VCaP (cell line): ENCODE data around the gene FOXP4.

Experiments
- H3K27ac ChIP-seq: fragments of 450-650 bp; 2 replicates; pipeline ENCODE4 v1.5.1; 2017
- TF ChIP-seq, protein P1 (sequence below): fragments of 450-650 bp; conservative IDR thresholded peaks from 2 replicates; pipeline ENCODE4 v1.5.1; 2017; ENCODE audit warnings: mild to moderate bottlenecking, moderate library complexity

The FOXP4 gene

DNA sequence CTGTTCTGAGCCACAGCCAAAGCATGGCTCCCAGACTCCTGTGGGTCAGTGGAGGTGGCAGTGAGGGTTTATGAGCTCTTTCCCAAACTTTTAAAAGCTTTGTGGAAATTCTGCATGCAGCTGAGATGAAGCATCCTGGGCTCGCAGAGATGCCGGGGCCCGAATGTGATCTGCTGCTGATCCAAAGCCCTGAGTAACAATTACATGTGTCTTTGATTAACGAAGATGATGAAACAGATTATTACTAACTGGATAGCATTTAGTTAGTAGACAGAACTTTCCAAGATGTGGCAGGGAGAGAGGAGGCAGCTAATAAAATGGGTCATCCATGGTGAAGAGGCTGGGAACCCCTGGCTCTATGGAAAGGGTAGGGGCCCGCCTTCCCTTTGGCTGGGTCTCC, 48.1 kb downstream of the FOXP4 start:
- no peak overlapping the region for H3K27ac ChIP-seq
- TF ChIP-seq, protein P1, sequence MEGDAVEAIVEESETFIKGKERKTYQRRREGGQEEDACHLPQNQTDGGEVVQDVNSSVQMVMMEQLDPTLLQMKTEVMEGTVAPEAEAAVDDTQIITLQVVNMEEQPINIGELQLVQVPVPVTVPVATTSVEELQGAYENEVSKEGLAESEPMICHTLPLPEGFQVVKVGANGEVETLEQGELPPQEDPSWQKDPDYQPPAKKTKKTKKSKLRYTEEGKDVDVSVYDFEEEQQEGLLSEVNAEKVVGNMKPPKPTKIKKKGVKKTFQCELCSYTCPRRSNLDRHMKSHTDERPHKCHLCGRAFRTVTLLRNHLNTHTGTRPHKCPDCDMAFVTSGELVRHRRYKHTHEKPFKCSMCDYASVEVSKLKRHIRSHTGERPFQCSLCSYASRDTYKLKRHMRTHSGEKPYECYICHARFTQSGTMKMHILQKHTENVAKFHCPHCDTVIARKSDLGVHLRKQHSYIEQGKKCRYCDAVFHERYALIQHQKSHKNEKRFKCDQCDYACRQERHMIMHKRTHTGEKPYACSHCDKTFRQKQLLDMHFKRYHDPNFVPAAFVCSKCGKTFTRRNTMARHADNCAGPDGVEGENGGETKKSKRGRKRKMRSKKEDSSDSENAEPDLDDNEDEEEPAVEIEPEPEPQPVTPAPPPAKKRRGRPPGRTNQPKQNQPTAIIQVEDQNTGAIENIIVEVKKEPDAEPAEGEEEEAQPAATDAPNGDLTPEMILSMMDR = no peak

DNA sequence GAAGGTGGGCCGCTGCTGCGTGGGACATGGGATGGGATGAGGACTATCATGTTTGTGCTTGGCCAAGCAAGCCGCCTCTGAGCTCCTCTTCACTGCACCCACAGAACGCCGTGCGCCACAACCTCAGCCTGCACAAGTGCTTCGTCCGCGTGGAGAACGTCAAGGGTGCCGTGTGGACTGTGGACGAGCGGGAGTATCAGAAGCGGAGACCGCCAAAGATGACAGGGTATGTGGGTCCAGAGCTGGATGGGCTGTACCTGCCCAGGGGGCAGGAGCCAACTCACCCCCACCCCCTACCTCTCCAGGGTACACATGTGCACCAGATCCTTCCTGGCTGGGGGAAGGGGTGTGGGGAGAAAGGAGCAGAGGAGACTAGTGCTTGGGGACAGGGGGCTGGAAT, 48.6 kb downstream of the FOXP4 start:
- TF ChIP-seq, protein P1 = no peak
- no peak overlapping the region for H3K27ac ChIP-seq

DNA sequence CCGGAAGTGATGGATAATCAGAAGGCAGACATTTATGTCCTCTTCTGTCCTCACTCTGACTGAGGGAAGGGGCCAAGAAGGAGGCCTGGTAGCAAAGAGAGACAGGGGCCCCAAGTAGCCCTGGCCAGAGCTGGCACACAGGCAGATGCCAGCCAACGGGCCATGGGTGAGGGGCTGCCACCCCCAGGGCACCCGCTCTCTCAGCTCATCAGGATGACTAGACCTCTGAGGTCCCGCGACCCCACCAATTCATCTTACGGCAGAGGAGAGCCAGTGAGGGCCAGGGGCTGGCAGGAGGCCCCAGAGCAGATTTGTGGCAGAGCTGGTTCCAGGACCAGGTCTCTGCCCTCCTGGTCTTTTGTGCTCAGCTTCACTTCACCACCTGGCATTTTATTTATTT, 49.0 kb downstream of the FOXP4 start:
- H3K27ac ChIP-seq = no peak overlapping the region
- TF ChIP-seq, protein P1 = no peak

DNA sequence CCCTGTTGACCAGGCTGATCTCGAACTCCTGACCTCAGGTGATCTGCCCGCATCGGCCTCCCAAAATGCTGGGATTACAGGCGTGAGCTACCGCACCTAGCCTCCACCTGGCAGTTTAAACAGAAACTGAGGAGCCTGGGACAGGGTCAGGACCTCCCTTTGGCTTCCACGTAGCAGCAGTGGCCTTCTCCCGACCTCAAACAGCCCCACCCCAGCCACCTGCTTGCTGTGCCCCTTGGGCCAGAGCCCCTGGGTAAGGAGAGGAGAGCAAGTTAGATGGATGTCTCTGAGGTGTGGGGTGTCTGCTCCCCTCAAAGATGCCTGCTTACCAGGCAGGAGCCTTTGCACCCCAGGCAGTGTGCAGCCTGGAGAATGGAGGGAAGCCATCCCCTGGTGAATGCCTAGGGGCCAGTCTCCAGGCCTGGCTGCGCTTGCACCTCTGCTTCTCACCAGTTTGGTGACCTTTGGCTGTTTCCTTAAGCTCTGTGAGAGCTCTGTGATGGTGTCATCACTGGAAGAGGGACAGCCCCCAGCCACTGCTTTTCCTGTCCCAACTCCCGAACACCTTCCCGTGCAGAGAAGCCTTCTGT, 50.0 kb downstream of the FOXP4 start:
- H3K27ac ChIP-seq = no peak overlapping the region
- TF ChIP-seq, protein P1 = no peak

DNA sequence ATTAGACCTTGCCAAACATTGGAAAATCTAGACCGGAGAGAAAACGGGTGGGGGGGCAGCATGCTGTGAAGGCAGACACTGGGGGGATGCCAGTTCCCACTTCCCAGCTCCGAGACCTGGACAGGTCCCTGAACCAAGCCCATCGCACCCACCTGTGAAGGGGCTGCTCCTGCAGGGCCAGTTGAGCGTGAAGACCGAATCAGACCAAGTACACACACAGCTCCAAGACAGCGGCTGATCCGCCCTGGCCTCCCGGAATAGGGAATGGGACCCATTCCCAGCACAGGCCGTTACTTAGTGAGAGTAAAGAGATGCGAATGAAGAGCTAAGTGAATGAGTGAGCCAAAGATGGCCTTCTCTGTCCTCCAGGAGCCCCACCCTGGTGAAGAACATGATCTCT, 50.6 kb downstream of the FOXP4 start:
- H3K27ac ChIP-seq = no peak overlapping the region
- TF ChIP-seq, protein P1 = no peak

DNA sequence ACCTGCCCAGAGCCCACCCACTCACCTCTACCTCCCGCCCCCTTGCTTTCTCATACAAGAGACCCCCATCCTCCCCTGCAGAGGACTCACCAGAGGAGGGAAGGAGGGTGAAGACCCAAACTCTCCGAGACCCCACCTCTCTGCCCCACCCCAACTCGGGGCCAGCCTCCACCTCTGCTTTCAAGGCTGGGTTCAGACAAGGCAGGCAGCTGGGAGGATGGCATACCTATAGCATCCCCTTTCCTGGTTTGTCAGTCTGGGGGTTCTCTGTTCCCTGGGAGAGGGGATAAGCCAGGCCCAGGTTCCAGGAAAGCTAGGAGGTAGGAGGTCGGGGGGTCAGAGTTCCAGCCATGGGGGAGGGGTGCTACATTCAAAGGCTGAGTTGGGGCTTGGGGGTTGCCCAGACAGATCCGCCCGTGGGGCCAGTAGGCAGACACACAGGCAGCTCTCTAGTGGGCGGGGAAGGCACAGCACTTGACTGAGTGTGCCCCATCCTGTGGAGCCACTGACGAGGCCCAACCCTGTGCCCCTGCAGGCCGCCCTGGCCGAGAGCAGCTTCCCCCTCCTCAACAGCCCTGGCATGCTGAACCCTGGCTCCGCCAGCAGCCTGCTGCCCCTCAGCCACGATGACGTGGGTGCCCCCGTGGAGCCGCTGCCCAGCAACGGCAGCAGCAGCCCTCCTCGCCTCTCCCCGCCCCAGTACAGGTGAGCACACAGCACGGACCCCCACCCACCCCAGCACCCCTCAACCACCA, 51.2 kb downstream of the FOXP4 start:
- H3K27ac ChIP-seq = no peak overlapping the region
- TF ChIP-seq, protein P1 = no peak

DNA sequence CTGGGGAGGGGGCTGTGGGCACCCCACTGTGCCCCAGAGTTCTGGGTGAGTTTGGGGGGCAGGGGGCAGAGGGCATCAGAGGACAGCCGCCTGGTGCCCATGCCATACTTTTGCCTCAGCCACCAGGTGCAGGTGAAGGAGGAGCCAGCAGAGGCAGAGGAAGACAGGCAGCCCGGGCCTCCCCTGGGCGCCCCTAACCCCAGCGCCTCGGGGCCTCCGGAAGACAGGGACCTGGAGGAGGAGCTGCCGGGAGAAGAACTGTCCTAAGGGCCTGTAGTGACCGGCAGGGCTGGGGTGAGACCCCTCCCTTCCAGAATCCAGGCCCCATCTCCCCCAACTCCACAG, 52.5 kb downstream of the FOXP4 start:
- H3K27ac ChIP-seq = no peak overlapping the region
- TF ChIP-seq, protein P1 = no peak
